DND-41 (cell line): ENCODE results near the gene BBS9.

ENCODE experiments used
- CTCF ChIP-seq: IDR thresholded peaks from 2 replicates; pipeline ENCODE4 v1.5.1; 2012; ENCODE audit warnings: borderline replicate concordance, low read length, moderate library complexity, mild to moderate bottlenecking; ENCODE audit not compliant: poor library complexity, severe bottlenecking; ENCODE audit errors: extremely low read depth
- EZH2 ChIP-seq: IDR thresholded peaks from 3 replicates; pipeline ENCODE4 v1.6.1; 2012; ENCODE audit warnings: borderline replicate concordance, low read depth, mild to moderate bottlenecking, moderate library complexity, low read length, inconsistent platforms; ENCODE audit not compliant: severe bottlenecking

GRCh38 chr7:33258491-33258951, 129.2 kb downstream of the BBS9 start:
- TF ChIP-seq CTCF: no peak
- no peak for TF ChIP-seq EZH2
